Colonic mucosa (tissue), 4 donors: ENCODE results near the gene PITHD1. TPM values are rescaled to one million over a fixed set of nuclear protein-coding genes. Genes with fewer than 3 reads are reported as not detected.
A peak's percentile ranks its signal among the peaks of the same experiment; 100 is the strongest.

Experiments
- DNase-seq: peaks from one replicate; pipeline ENCODE4 v3.0.0-alpha.2; 2020
- H3K27ac ChIP-seq: fragments of 200-600 bp; one replicate; pipeline ENCODE4 v1.8.0; 2021
- H3K27me3 ChIP-seq: fragments of 200-600 bp; one replicate; pipeline ENCODE4 v1.8.0; 2021
- H3K36me3 ChIP-seq: fragments of 200-600 bp; one replicate; pipeline ENCODE4 v1.8.0; 2021
- H3K4me1 ChIP-seq: fragments of 200-600 bp; one replicate; pipeline ENCODE4 v1.8.0; 2021; ENCODE audit warnings: mild to moderate bottlenecking
- H3K4me3 ChIP-seq: fragments of 200-600 bp; one replicate; pipeline ENCODE4 v1.8.0; 2021
- H3K9ac ChIP-seq, 2 donors: one replicate each; pipeline ENCODE4 v1.7.0; 2013; ENCODE audit warnings: control low read depth in 2 of 2, low read depth in 2 of 2, low read length in 2 of 2
- H3K9me3 ChIP-seq: fragments of 200-600 bp; one replicate; pipeline ENCODE4 v1.8.0; 2021
- intact Hi-C: fragments of 100-400 bp; cut with DNase I; formaldehyde crosslinking; loops from one replicate; pipeline ENCODE4 v1.14.1; 2022
- total RNA-seq, 2 donors: library from RNA; stranded (reverse); fragmentation: NEBNext Ultra II Directional in 1 of 2; extraction: Animal tissue kit (Norgen Biotek cat#: 25700) in 1 of 2; gene quantifications; one replicate each; pipeline ENCODE4 v1.2.1, GENCODE V29; 2021
- TF ChIP-seq, protein P1 (sequence below): fragments of 200-600 bp; IDR thresholded peaks from one replicate; pipeline ENCODE4 v1.8.0; 2022; ENCODE audit warnings: antibody characterized with exemption, mild to moderate bottlenecking
- donor health status: healthy.
- donor health status: DM: no; HTN: no; CAD: no.
- donor health status: DM: no; HTN: no; CAD: no.

Gene PITHD1
- total RNA-seq, 2 donors from 2014 or later: 51.5 to 51.6 TPM

DNA sequence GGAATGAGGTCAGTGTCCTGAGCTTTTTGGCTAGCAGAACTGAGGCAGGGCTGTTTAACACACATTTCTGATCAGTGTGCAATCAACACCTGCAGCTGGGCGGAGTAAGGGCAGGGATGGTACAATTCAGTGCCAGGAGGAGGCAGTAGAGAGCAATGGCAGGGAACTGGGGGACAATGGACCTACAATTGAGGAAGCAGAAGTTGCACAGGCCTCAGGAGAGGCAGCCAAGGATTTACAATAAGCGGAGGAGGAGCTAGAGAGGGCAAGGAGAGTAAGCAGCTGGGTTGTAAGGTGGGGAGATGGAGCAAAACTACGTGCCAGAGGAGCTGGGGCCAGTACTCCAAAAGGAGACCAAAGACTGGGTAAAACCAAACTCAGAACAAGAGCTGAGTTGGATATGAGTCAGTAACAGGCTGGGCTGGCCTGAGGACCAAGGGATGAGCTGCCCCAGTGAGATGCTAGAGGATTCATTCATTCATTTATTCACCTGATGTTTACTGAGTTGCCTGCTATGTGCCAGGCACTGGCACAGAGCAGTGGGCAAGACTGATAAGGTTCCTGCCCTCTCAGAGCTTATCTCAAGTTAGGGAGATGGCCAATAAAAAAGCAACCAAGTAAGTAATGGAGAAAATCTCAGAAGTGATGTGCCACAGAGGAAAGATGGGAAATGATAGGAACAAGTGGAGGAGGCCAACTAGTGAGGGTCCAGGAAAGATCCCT lies 32.8 kb downstream of the PITHD1 start:
- Histone ChIP-seq H3K4me1 (no peaks in the 10 kb centered on the region), H3K27ac (no peak overlapping the region), H3K9me3 (no peaks in the 10 kb centered on the region), H3K4me3 (no peak overlapping the region), H3K36me3 (no peaks in the 10 kb centered on the region), H3K9ac (peak overlapping the region in 1 of 2 donors; percentile 59), H3K27me3 (no peaks in the 10 kb centered on the region)
- DNase-seq: peak; percentile 90
- intact Hi-C loops: loop anchor here (5.0 kb wide), 2 partner anchors 56 to 106 kb away; partner anchors contain the start of gene FUCA1
- TF ChIP-seq, protein P1, sequence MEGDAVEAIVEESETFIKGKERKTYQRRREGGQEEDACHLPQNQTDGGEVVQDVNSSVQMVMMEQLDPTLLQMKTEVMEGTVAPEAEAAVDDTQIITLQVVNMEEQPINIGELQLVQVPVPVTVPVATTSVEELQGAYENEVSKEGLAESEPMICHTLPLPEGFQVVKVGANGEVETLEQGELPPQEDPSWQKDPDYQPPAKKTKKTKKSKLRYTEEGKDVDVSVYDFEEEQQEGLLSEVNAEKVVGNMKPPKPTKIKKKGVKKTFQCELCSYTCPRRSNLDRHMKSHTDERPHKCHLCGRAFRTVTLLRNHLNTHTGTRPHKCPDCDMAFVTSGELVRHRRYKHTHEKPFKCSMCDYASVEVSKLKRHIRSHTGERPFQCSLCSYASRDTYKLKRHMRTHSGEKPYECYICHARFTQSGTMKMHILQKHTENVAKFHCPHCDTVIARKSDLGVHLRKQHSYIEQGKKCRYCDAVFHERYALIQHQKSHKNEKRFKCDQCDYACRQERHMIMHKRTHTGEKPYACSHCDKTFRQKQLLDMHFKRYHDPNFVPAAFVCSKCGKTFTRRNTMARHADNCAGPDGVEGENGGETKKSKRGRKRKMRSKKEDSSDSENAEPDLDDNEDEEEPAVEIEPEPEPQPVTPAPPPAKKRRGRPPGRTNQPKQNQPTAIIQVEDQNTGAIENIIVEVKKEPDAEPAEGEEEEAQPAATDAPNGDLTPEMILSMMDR: peak; percentile 76

DNA sequence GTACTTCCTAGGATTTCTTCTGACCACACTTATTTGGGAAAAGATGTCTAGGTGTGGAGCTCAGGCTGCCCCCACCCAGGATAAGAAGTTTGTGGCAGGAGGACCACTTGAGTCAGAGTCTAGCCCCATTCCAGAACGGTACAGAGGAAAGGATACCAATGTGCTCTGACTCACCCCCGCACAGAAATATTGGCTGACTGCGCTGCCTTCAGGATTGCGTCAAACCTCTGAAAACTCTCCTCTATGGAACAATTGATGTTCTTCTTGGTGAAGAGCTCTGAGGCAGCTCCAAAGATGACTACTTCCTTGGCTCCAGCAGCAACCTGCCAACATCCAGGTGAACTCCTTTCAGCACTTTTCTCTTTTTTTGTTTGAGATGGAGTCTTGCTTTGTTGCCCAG lies 35.8 kb downstream of the PITHD1 start:
- TF ChIP-seq, protein P1: no peak
- intact Hi-C loops: loop anchor here (5.0 kb wide), 2 partner anchors 53 to 103 kb away; partner anchors contain the start of gene FUCA1

DNA sequence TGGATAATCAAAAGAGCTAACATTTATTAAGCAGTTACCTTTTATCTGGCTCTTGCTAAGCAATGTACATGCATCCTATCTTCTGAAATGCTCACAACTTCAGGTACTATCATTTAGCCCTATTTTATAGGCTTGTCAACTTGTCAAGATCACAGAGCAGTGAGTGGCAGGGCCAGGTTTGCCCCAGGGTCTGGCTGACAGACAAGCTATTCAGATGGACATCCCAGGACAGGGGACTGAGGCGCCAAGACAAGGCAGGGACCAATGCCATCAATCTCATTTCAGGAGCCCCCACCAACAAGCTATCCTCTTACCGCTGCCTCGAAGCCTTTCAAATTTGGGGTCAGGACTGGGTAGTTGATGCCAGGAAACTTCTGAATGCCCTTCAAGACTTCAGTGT lies 38.1 kb downstream of the PITHD1 start:
- intact Hi-C loops: no loop called here
- H3K27me3 ChIP-seq: no peaks in the 10 kb centered on the region
- no peaks in the 10 kb centered on the region for H3K4me1 ChIP-seq
- no peak overlapping the region for H3K27ac ChIP-seq
- H3K9me3 ChIP-seq: no peaks in the 10 kb centered on the region
- peaks cover 11% of the 10 kb centered on the region for H3K36me3 ChIP-seq
- no peak overlapping the region for H3K4me3 ChIP-seq
- no peak for DNase-seq
- no peak overlapping the region for H3K9ac ChIP-seq
- TF ChIP-seq, protein P1: no peak

More for the DNA sequence above, 35.8 kb downstream of the PITHD1 start:
- no peaks in the 10 kb centered on the region for H3K4me1 ChIP-seq
- H3K4me3 ChIP-seq: no peak overlapping the region
- H3K27me3 ChIP-seq: no peaks in the 10 kb centered on the region
- H3K9ac ChIP-seq: no peak overlapping the region
- H3K9me3 ChIP-seq: no peaks in the 10 kb centered on the region
- no peak for DNase-seq
- H3K36me3 ChIP-seq: peaks cover 11% of the 10 kb centered on the region
- no peak overlapping the region for H3K27ac ChIP-seq

DNA sequence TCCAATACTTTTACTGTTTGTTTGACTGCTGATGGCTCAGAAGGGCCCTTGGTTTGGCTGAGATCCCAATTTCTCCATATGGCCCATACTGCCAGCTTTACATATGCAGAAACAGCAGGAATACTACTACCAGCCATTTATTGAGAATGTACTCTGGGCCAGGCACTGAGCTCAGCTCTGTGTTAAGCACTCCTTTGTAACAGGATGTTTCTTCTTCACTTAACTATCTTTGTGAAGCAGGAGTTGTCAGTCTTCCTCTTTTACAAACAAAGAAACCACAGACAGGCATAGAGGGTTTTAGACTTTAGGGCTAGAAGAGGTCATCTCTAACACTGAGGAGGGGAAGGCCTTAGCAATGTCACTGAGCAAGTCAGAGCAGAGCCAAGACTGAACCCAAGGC lies 38.7 kb downstream of the PITHD1 start:
- no peak for DNase-seq
- Histone ChIP-seq H3K4me1 (no peaks in the 10 kb centered on the region), H3K27ac (no peak overlapping the region), H3K36me3 (peaks cover 11% of the 10 kb centered on the region), H3K9ac (no peak overlapping the region), H3K27me3 (no peaks in the 10 kb centered on the region), H3K9me3 (no peaks in the 10 kb centered on the region), H3K4me3 (no peak overlapping the region)
- intact Hi-C loops: no loop called here
- TF ChIP-seq, protein P1: no peak

DNA sequence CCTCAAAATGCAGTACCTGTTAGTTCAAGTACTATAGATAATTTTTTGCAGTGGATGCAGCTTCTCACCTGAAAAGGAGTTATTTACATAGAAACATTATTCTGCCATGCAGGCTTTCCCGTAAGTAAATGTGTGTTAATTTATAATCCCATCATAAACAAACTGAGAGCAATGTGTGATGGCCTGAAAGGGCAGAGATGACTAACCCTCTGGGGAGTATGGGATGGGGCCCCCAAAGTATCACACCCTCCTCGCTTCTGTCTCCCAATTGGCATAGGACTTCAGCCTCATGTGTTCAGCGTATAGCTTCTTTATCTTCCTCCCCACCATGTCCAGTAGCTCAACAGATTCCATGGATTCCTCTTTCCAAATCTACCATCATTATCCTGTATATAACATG lies 39.4 kb downstream of the PITHD1 start:
- no peak overlapping the region for H3K4me3 ChIP-seq
- no peaks in the 10 kb centered on the region for H3K27me3 ChIP-seq
- H3K4me1 ChIP-seq: no peaks in the 10 kb centered on the region
- peaks cover 11% of the 10 kb centered on the region for H3K36me3 ChIP-seq
- H3K9ac ChIP-seq: no peak overlapping the region
- no peak for DNase-seq
- TF ChIP-seq, protein P1: no peak
- no peaks in the 10 kb centered on the region for H3K9me3 ChIP-seq
- H3K27ac ChIP-seq: no peak overlapping the region
- intact Hi-C loops: no loop called here
